Naive thymus-derived CD8-positive, alpha-beta T cell (primary cell): ENCODE results near the gene CCNQ. TPM values are rescaled to one million over a fixed set of nuclear protein-coding genes. Genes with fewer than 3 reads are reported as not detected.

Experiments
- ATAC-seq, 2 donors: fragments of 150-1000 bp; cut with Tn5 transposase in 1 of 2; sonication (Bioruptor Pico), chemical (Tn5 transposase) in 1 of 2; 1 replicate in 1 of 2; 2 replicates in 1 of 2; pipeline ENCODE4 v1.10.0; 2021; ENCODE audit warnings: mild to moderate bottlenecking in 2 of 2, moderate library complexity in 2 of 2
- POLR2A ChIA-PET: fragments of 350-600 bp; sonication (Branson Sonifier 250); formaldehyde crosslinking; loops from one replicate; lab custom pipeline; 2021; ENCODE audit warnings: antibody characterized with exemption; lab: Charles Lee
- DNase-seq, 10 donors: peaks; one replicate each; pipeline versions ENCODE4 v3.0.0 to v3.0.0-alpha.2; 2020 to 2022
- H3K27ac Mint-ChIP-seq, 10 donors: one replicate each; pipeline ENCODE4 v1.8.0; 2020 to 2022; ENCODE audit warnings: mild to moderate bottlenecking in 10 of 10, mixed read lengths in 10 of 10, moderate library complexity in 4 of 10, inconsistent platforms in 1 of 10
- H3K27me3 Mint-ChIP-seq, 5 donors: one replicate each; pipeline ENCODE4 v1.8.0; 2021 to 2022; ENCODE audit warnings: mixed read lengths in 5 of 5
- H3K36me3 Mint-ChIP-seq, 3 donors: one replicate each; pipeline ENCODE4 v1.8.0; 2020 to 2022; ENCODE audit warnings: mixed read lengths in 3 of 3, mild to moderate bottlenecking in 2 of 3, inconsistent platforms in 1 of 3
- H3K4me1 Mint-ChIP-seq, 4 donors: one replicate each; pipeline ENCODE4 v1.8.0; 2021 to 2022; ENCODE audit warnings: mixed read lengths in 4 of 4
- H3K4me3 Mint-ChIP-seq, 10 donors: one replicate each; pipeline ENCODE4 v1.8.0; 2020 to 2022; ENCODE audit warnings: mild to moderate bottlenecking in 10 of 10, mixed read lengths in 10 of 10, moderate library complexity in 6 of 10, inconsistent platforms in 1 of 10
- H3K9me3 Mint-ChIP-seq, 9 donors: one replicate each; pipeline ENCODE4 v1.8.0; 2020 to 2022; ENCODE audit warnings: mixed read lengths in 9 of 9, mild to moderate bottlenecking in 3 of 9, inconsistent platforms in 1 of 9, moderate library complexity in 1 of 9
- polyA plus RNA-seq, 3 donors: library from polyadenylated mRNA; unstranded; fragments of 300-500 nt; fragmentation: Illumina TruSeq; gene quantifications; one replicate each; pipeline ENCODE4 v1.2.3, GENCODE V29; 2021
- total RNA-seq, 8 experiments: library from RNA in 2 of 8; stranded (reverse) in 2 of 8; gene quantifications; one replicate each; pipeline ENCODE4 v1.2.3 and lab custom pipeline; 2021 to 2026

CCNQ gene
- total and polyA plus RNA-seq, 5 experiments from 2014 or later = 25.3 to 37.6 (median 28.7) TPM

DNA sequence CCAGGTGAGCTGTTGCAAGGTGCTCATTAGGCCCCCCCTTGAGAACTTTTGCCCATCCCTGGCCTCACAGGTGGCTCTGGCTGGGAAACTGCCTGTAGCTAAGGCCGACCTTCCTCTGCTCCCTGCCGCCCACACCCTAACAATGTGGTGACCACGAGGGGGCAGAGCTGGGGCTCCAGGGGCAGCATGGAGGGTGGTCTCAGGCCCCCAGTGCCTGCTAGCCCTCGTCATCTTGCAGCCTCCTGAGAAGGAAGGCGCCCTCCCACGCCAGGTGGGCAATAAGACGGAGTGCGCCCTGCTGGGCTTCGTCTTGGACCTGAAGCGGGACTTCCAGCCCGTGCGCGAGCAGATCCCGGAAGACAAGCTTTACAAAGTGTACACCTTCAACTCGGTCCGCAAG, 49.1 kb downstream of the CCNQ start:
- no peaks in the 10 kb centered on the region for H3K36me3 Mint-ChIP-seq
- POLR2A ChIA-PET = no interaction called here

DNA sequence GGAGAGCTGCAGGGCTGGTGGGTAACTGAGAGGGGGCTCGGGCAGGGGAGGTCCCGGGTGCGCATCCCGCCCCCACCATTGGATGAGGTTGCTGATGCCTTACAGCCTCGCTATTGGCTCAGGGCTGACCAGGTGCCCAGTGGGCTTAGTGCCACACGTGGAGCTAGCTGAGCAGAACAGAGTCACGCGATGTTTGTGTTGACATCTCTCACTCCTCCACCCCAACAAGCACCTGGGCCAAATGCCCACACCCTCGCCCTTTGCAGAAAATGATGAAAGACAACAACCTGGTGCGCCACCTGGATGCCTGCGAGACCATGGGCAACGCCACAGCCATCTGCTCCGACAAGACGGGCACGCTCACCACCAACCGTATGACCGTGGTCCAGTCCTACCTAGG, 49.7 kb downstream of the CCNQ start:
- Mint-ChIP-seq H3K27me3 (peaks cover 0 to 2% (median 0%) of the 10 kb centered on the region in 5 donors), H3K4me1 (peaks cover 0 to 2% (median 0%) of the 10 kb centered on the region in 4 donors), H3K4me3 (no peak overlapping the region), H3K27ac (no peak overlapping the region), H3K36me3 (no peaks in the 10 kb centered on the region), H3K9me3 (no peaks in the 10 kb centered on the region)
- DNase-seq (no peak), ATAC-seq (no peak)
- POLR2A ChIA-PET = no interaction called here

More for the DNA sequence above, 49.1 kb downstream of the CCNQ start:
- ATAC-seq = no peak
- Mint-ChIP-seq H3K9me3 (no peaks in the 10 kb centered on the region), H3K4me3 (no peak overlapping the region), H3K27ac (no peak overlapping the region), H3K4me1 (peaks cover 0 to 2% (median 0%) of the 10 kb centered on the region in 4 donors), H3K27me3 (peaks cover 0 to 2% (median 0%) of the 10 kb centered on the region in 5 donors)
- DNase-seq = no peak

DNA sequence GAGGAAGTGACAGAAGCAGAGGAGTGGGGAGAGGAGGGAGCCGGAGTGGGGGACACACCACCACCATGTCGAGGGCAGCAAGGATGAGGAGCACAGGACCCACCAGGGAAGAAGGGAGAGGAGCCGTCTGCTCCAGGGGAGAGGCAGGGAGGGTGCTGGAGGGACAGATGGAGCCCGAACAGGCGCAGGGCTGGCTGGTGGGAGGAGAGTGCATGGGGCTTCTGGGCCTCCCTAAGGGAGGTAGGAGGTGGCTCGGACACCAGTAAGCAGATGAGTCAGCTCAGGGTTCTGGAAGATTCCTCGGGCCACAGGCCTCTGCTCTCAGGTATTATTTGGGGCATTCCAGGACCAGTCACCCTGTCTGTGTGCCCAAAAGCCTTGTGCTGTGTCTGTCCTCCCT, 51.7 kb downstream of the CCNQ start:
- ATAC-seq = no peak
- DNase-seq = no peak
- Mint-ChIP-seq H3K4me1 (peaks cover 0 to 2% (median 0%) of the 10 kb centered on the region in 4 donors), H3K27ac (no peak overlapping the region), H3K27me3 (peaks cover 0 to 2% (median 0%) of the 10 kb centered on the region in 5 donors), H3K9me3 (no peaks in the 10 kb centered on the region), H3K36me3 (no peaks in the 10 kb centered on the region), H3K4me3 (no peak overlapping the region)
- POLR2A ChIA-PET = no interaction called here

DNA sequence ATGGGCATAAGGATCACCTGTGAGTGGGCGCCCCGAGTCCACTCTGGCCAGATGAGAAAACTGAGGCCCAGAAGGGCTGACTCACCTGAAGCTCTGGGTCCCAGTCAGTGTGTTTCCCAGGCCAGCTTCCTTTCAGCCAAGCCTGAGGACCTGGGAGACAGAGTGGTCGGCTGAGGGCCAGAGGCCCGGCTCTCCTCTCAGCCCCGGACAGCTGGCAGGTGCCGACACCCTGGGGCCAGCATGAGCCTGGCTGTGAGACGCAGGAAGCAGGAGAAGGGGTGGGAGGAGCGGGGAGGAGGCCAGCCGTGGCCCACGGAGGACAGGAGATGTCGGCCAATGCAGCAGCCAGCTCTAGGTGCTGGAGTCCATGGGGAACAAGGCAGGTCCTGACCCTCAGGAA, 52.6 kb downstream of the CCNQ start:
- DNase-seq (no peak), ATAC-seq (no peak)
- Mint-ChIP-seq H3K4me3 (no peak overlapping the region), H3K27me3 (peaks cover 0 to 2% (median 0%) of the 10 kb centered on the region in 5 donors), H3K27ac (no peak overlapping the region), H3K36me3 (no peaks in the 10 kb centered on the region), H3K4me1 (peaks cover 0 to 2% (median 0%) of the 10 kb centered on the region in 4 donors), H3K9me3 (no peaks in the 10 kb centered on the region)
- POLR2A ChIA-PET = no interaction called here

DNA sequence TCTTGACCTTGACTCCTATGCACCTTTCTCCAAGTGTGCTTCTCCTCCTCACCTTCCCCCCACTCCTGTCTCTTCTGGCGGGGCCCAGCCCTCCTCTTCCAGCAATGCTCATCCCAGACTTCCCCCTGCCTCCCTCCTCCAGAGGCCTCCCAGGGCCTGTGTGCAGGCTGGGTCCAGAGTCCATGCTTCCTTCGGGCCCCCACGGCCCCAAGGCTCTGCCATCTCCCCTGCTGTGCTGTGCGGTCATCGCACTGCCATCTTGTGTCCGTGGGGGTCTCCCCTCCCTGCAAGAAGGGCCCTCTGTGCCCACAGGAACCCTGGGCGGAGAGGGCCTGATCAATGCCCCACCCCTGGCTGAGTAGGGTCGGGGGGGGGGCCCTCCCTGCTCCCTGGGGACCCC, 54.2 kb downstream of the CCNQ start:
- H3K4me3 Mint-ChIP-seq = no peak overlapping the region
- peaks cover 0 to 2% (median 0%) of the 10 kb centered on the region in 5 donors for H3K27me3 Mint-ChIP-seq
- no peak for DNase-seq
- peaks cover 0 to 3% (median 0%) of the 10 kb centered on the region in 4 donors for H3K4me1 Mint-ChIP-seq
- ATAC-seq = no peak
- no peaks in the 10 kb centered on the region for H3K36me3 Mint-ChIP-seq
- POLR2A ChIA-PET = no interaction called here
- H3K9me3 Mint-ChIP-seq = no peaks in the 10 kb centered on the region
- H3K27ac Mint-ChIP-seq = no peak overlapping the region

DNA sequence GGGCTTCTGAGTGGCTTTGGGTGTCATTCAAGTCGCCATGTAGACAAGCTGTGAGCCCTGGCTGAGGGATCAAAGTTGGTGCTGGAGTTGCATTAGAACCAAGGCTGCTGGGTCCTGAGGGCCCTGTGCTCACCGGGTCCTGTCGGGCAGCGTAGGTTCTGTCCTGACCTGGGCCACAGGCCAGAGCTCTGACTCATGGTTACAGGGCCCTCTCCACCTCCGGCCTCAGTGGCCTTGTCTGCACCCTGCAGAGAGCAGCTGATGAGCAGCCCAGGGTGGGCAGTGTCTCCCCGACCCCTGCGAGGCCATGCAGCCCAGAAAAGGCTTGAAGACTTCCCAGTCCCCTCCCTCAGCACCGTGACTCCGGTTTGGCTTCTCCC, 59.0 kb downstream of the CCNQ start:
- POLR2A ChIA-PET = no interaction called here
- Mint-ChIP-seq H3K36me3 (no peaks in the 10 kb centered on the region), H3K9me3 (no peaks in the 10 kb centered on the region), H3K4me1 (peaks cover 0 to 1% (median 0%) of the 10 kb centered on the region in 4 donors), H3K27me3 (peaks cover 0 to 2% (median 0%) of the 10 kb centered on the region in 5 donors), H3K27ac (no peak overlapping the region), H3K4me3 (no peak overlapping the region)
- no peak for ATAC-seq
- no peak for DNase-seq

DNA sequence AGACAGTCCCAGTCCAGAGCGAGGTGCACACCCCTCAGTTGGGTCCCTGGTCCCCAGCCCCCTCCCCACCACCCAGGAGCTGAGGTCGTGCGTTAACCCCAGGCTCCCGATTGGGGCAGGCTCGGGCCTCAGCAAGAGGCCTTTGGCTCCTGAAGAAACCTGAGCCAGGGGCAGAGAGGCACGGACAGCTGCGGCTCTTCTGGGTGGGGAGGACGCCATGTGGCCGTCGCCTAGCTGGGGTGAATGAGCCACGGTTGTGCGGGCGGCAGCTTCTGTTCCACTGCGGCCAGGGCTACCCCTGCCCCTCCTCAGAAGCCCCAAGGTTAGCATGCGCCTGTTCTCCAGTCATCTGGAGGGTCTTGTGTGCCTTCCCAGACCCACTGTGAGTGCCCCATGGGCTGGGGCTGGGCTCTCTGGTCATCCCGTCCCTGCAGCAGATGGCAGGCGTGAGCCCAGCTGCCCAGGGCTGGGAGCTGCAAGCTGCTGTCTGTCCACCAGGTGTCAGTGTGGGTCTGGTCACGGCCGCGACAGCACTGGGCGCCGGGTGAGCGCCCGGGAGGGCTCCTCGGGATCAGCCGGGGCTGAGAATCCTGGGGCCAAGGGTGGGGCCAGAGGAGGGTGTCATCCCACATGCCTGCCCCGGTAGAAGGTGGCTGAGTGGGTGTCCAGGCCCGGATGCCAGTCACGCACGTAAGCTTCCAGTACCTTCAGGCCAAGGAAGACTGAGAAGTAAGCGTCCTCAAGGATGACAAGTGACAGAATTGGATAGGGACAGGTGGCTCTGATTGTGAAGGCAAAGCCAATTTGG, 59.6 kb downstream of the CCNQ start:
- Mint-ChIP-seq H3K4me1 (peaks cover 0 to 1% (median 0%) of the 10 kb centered on the region in 4 donors), H3K4me3 (no peak overlapping the region), H3K36me3 (no peaks in the 10 kb centered on the region), H3K27ac (peak overlapping the region in 1 of 10 donors; percentile 44), H3K9me3 (no peaks in the 10 kb centered on the region), H3K27me3 (peaks cover 0 to 2% (median 0%) of the 10 kb centered on the region in 5 donors)
- ATAC-seq (peak; percentile 78 to 94), DNase-seq (peak; percentile 23 to 73 (median 52))
- POLR2A ChIA-PET = no interaction called here

DNA sequence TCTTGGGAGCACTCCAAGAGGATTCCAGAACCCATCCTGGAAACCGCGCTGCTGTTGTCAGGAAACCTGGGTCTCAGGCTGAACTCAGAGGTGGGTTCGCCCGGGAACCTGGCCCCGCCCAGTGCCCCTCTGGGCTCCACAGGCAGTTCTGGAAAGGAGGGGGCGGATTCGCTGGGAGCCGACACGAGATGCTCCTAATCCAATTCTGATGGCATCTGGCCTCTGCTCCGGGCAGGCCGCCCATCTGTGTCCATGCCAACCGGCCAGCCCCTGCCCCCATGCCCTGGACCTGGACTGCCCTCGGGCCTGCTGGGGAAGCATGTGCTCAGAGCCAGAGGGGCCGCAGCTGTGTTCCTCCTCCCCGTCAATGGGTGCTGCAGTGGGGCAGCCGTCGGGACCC, 60.5 kb downstream of the CCNQ start:
- H3K4me1 Mint-ChIP-seq = peaks cover 0 to 1% (median 0%) of the 10 kb centered on the region in 4 donors
- H3K9me3 Mint-ChIP-seq = no peaks in the 10 kb centered on the region
- DNase-seq (no peak), ATAC-seq (no peak)
- H3K36me3 Mint-ChIP-seq = no peaks in the 10 kb centered on the region
- no peak overlapping the region for H3K27ac Mint-ChIP-seq
- POLR2A ChIA-PET = no interaction called here
- H3K4me3 Mint-ChIP-seq = no peak overlapping the region
- peaks cover 0 to 2% (median 0%) of the 10 kb centered on the region in 5 donors for H3K27me3 Mint-ChIP-seq

Other genes starting within 250 kb of the CCNQ start
- gene PNMA6E, start 197.8 kb downstream of the CCNQ start, total RNA-seq = not detected
- not detected for gene PNMA6E, start 197.8 kb downstream of the CCNQ start, polyA plus RNA-seq
- under 1 TPM; 0.47 to 0.49 TPM for gene ZFP92, start 187.7 kb downstream of the CCNQ start, total RNA-seq
- under 1 TPM; 0.06 to 0.24 (median 0.19) TPM for gene ZFP92, start 187.7 kb downstream of the CCNQ start, polyA plus RNA-seq
- 1 to 10 TPM; 4.6 to 5.5 TPM for gene TREX2, start 153.1 kb downstream of the CCNQ start, total RNA-seq
- 1 to 10 TPM in 1 of 3 donors, under 1 TPM in 2; 0.30 to 1.2 (median 0.32) TPM for gene TREX2, start 153.1 kb downstream of the CCNQ start, polyA plus RNA-seq
- 10 to 100 TPM; 33.3 to 38.9 TPM for gene HAUS7, start 128.6 kb downstream of the CCNQ start, total RNA-seq
- gene HAUS7, start 128.6 kb downstream of the CCNQ start, polyA plus RNA-seq = 10 to 100 TPM; 19.6 to 30.1 (median 25.6) TPM
- gene BGN, start 104.2 kb downstream of the CCNQ start, total RNA-seq = not detected
- not detected for gene BGN, start 104.2 kb downstream of the CCNQ start, polyA plus RNA-seq
- gene ATP2B3, start 81.5 kb downstream of the CCNQ start, total RNA-seq = not detected
- gene ATP2B3, start 81.5 kb downstream of the CCNQ start, polyA plus RNA-seq = not detected
- not detected for gene DUSP9, start 48.1 kb upstream of the CCNQ start, total RNA-seq
- gene DUSP9, start 48.1 kb upstream of the CCNQ start, polyA plus RNA-seq = not detected
- gene PNCK, start 74.7 kb upstream of the CCNQ start, total RNA-seq = not detected
- gene PNCK, start 74.7 kb upstream of the CCNQ start, polyA plus RNA-seq = not detected
- under 1 TPM; 0.31 to 0.49 TPM for gene SLC6A8, start 88.8 kb upstream of the CCNQ start, total RNA-seq
- gene SLC6A8, start 88.8 kb upstream of the CCNQ start, polyA plus RNA-seq = under 1 TPM in 2 of 3 donors, not detected in 1; 0.04 to 0.16 TPM
- gene BCAP31, start 125.2 kb upstream of the CCNQ start, total RNA-seq = 100 to 1,000 TPM; 108 to 118 TPM
- gene BCAP31, start 125.2 kb upstream of the CCNQ start, polyA plus RNA-seq = 100 to 1,000 TPM; 298 to 328 (median 319) TPM
- gene ABCD1, start 125.7 kb upstream of the CCNQ start, total RNA-seq = 1 to 10 TPM; 5.8 to 7.3 TPM
- gene ABCD1, start 125.7 kb upstream of the CCNQ start, polyA plus RNA-seq = 1 to 10 TPM; 1.1 to 2.1 (median 2.0) TPM
- under 1 TPM; 0.34 to 0.41 TPM for gene PLXNB3, start 165.1 kb upstream of the CCNQ start, total RNA-seq
- not detected for gene PLXNB3, start 165.1 kb upstream of the CCNQ start, polyA plus RNA-seq
- gene SRPK3, start 181.9 kb upstream of the CCNQ start, total RNA-seq = not detected
- gene SRPK3, start 181.9 kb upstream of the CCNQ start, polyA plus RNA-seq = not detected
- gene IDH3G, start 195.2 kb upstream of the CCNQ start, total RNA-seq = 10 to 100 TPM; 47.7 to 51.2 TPM
- 100 to 1,000 TPM in 2 of 3 donors, 10 to 100 TPM in 1; 71.9 to 109 (median 100) TPM for gene IDH3G, start 195.2 kb upstream of the CCNQ start, polyA plus RNA-seq
- 100 to 1,000 TPM; 120 to 128 TPM for gene SSR4, start 195.5 kb upstream of the CCNQ start, total RNA-seq
- 100 to 1,000 TPM; 389 to 522 (median 451) TPM for gene SSR4, start 195.5 kb upstream of the CCNQ start, polyA plus RNA-seq
- gene PDZD4, start 231.4 kb upstream of the CCNQ start, total RNA-seq = under 1 TPM; 0.31 to 0.66 TPM
- 1 to 10 TPM in 1 of 3 donors, under 1 TPM in 1, not detected in 1; 0.41 to 1.5 TPM for gene PDZD4, start 231.4 kb upstream of the CCNQ start, polyA plus RNA-seq